Measurements from ENCODE around the gene TRIM34.
"Not testable (repeated sequence)": the region's sequence is repeated elsewhere in the genome, so short reads cannot be mapped to it uniquely, and the experiment has no call there.

GRCh38 chr11:5602791-5603190 is 22.0 kb upstream of the TRIM34 start:
- not testable (repeated sequence) for TF ChIP-seq CTCF (optimal IDR thresholded peaks at IDR 0.05 in 1 of 3, IDR thresholded peaks at IDR 0.05 in 1 of 3, conservative IDR thresholded peaks at IDR 0.05 in 1 of 3; ENCODE audit: extremely low read depth in 1 of 3, insufficient read depth in 2 of 3, low read length in 3 of 3); EZH2 (IDR thresholded peaks at IDR 0.05; ENCODE audit: low read length)

Measured in keratinocyte (primary cell).